ENCODE results near the gene PLCH1. TPM values are rescaled to one million over a fixed set of nuclear protein-coding genes. Genes with fewer than 3 reads are reported as not detected.
A peak's percentile ranks its signal among the peaks of the same experiment; 100 is the strongest.

PLCH1 gene
- total and polyA plus RNA-seq, 2 of the 13 experiments (the other 11 are each of a cell fraction or from before 2014, with no cell fraction given), result 2.0 to 3.0 TPM

- no peaks in the 10 kb centered on the region for H3K36me3 ChIP-seq (replicated peaks in 1 of 2; ENCODE audit: control insufficient read depth in 1 of 2, insufficient read depth in 2 of 2, low read length in 2 of 2)
- H4K20me1 ChIP-seq (ENCODE audit: insufficient read depth, low read length), result no peaks in the 10 kb centered on the region
- H3K79me2 ChIP-seq (ENCODE audit: insufficient read depth, low read length), result no peaks in the 10 kb centered on the region
- FAIRE-seq, result no peak
- peaks cover 65% of the 10 kb centered on the region for H3K4me1 ChIP-seq (ENCODE audit: insufficient read depth, low read length)
- ChIA-PET POLR2A (no interaction called here), CTCF (ENCODE audit: low intra/inter-chr PET ratio, low total read pairs) (interaction anchor here (0.6 kb wide), 1 partner anchor 30 kb away, joined by 3 read pairs; no protein-coding TSS in a partner anchor)
- BruUV-seq (replicated peaks), result no TSS peak
- no peaks in the 10 kb centered on the region for H3K9me3 ChIP-seq (ENCODE audit: low read length)
- 97% methylated on average over 5 of the region's 5 CpGs for WGBS (ENCODE audit: low lambda C conversion rate)
- no peak overlapping the region for H3K4me3 ChIP-seq (replicated peaks in 1 of 3; ENCODE audit: insufficient read depth in 1 of 3, low read depth in 2 of 3, low read length in 3 of 3)
- ATAC-seq, result no peak
- H3K4me2 ChIP-seq (ENCODE audit: low read depth, low read length), result no peak overlapping the region
- in situ Hi-C loops (cut with HindIII; ENCODE audit: extremely low pct_ligation_motif_present, low pct_unique_long_range_greater_than_20kb), result no loop called here
- H3K9ac ChIP-seq (ENCODE audit: insufficient read depth, low read depth, low read length), result no peak overlapping the region
- intact Hi-C loops (cut with micrococcal nuclease; ENCODE audit: unreplicated experiment), result no loop called here
- H3K27me3 ChIP-seq (ENCODE audit: control insufficient read depth in 1 of 2, insufficient read depth in 2 of 2, low read length in 2 of 2), result peaks cover 0 to 3% of the 10 kb centered on the region in 2 experiments; a peak in 2 of 5 replicates
- no peak overlapping the region for H3K27ac ChIP-seq (ENCODE audit: extremely low read length, insufficient read depth, low read length)
- no peak for DNase-seq (ENCODE audit: low spot score)
- no peak overlapping the region for H2AFZ ChIP-seq (ENCODE audit: low read length)
- TF ChIP-seq CEBPB (IDR thresholded peaks at IDR 0.05; ENCODE audit: borderline replicate concordance, low read depth, low read length) (peak; percentile 34; the same call in 1 of the 2 replicates), SMAD9 (CRISPR knock-in tag; IDR thresholded peaks at IDR 0.05) (no peak)
Measured at GRCh38 chr3:155742349-155742965, 2.4 kb downstream of the PLCH1 start.

GRCh38 chr3:155741603-155742002 is 3.3 kb downstream of the PLCH1 start:
- Histone ChIP-seq H3K79me2 (ENCODE audit: insufficient read depth, low read length) (no peaks in the 10 kb centered on the region), H3K27me3 (ENCODE audit: control insufficient read depth in 1 of 2, insufficient read depth in 2 of 2, low read length in 2 of 2) (peaks cover 0 to 3% of the 10 kb centered on the region in 2 experiments; a peak in 2 of 5 replicates), H3K4me2 (ENCODE audit: low read depth, low read length) (no peak overlapping the region), H3K4me3 (replicated peaks in 1 of 3; ENCODE audit: insufficient read depth in 1 of 3, low read depth in 2 of 3, low read length in 3 of 3) (no peak overlapping the region), H3K9me3 (ENCODE audit: low read length) (no peaks in the 10 kb centered on the region), H2AFZ (ENCODE audit: low read length) (no peak overlapping the region), H3K9ac (ENCODE audit: insufficient read depth, low read depth, low read length) (no peak overlapping the region), H4K20me1 (ENCODE audit: insufficient read depth, low read length) (no peaks in the 10 kb centered on the region), H3K27ac (ENCODE audit: extremely low read length, insufficient read depth, low read length) (no peak overlapping the region), H3K4me1 (ENCODE audit: insufficient read depth, low read length) (peaks cover 64% of the 10 kb centered on the region), H3K36me3 (replicated peaks in 1 of 2; ENCODE audit: control insufficient read depth in 1 of 2, insufficient read depth in 2 of 2, low read length in 2 of 2) (no peaks in the 10 kb centered on the region)
- BruUV-seq (replicated peaks), result no TSS peak
- intact Hi-C loops (cut with micrococcal nuclease; ENCODE audit: unreplicated experiment) (no loop called here), in situ Hi-C loops (cut with HindIII; ENCODE audit: extremely low pct_ligation_motif_present, low pct_unique_long_range_greater_than_20kb) (no loop called here)
- ChIA-PET POLR2A (no interaction called here), CTCF (ENCODE audit: low intra/inter-chr PET ratio, low total read pairs) (no interaction called here)
- no peak for TF ChIP-seq MBD4 (IDR thresholded peaks at IDR 0.05; ENCODE audit: borderline replicate concordance, low read length)
- TF ChIP-seq SNAPC2 (CRISPR knock-in tag; IDR thresholded peaks at IDR 0.05), result no peak
- no peak for TF ChIP-seq GPN1 (CRISPR knock-in tag; IDR thresholded peaks at IDR 0.05; ENCODE audit: borderline replicate concordance)
- TF ChIP-seq ZBTB33 (CRISPR knock-in tag; IDR thresholded peaks at IDR 0.05), result no peak
- no peak for TF ChIP-seq ZNF569 (CRISPR knock-in tag; IDR thresholded peaks at IDR 0.05; ENCODE audit: borderline replicate concordance)
- TF ChIP-seq ZNF761 (CRISPR knock-in tag; conservative IDR thresholded peaks at IDR 0.05), result no peak
- no peak for TF ChIP-seq ZNF724P (CRISPR knock-in tag; IDR thresholded peaks at IDR 0.05; ENCODE audit: borderline replicate concordance)
- no peak for TF ChIP-seq NFKBIZ (CRISPR knock-in tag; IDR thresholded peaks at IDR 0.05)
- TF ChIP-seq PCBP1 (IDR thresholded peaks at IDR 0.05; ENCODE audit: borderline replicate concordance, low read depth, low read length), result no peak
- no peak for TF ChIP-seq ZSCAN31 (CRISPR knock-in tag; IDR thresholded peaks at IDR 0.05; ENCODE audit: low read depth)
- no peak for TF ChIP-seq ZNF276 (CRISPR knock-in tag; IDR thresholded peaks at IDR 0.05; ENCODE audit: low read depth)
- TF ChIP-seq ZNF235 (CRISPR knock-in tag; IDR thresholded peaks at IDR 0.05; ENCODE audit: borderline replicate concordance), result no peak
- TF ChIP-seq ZFP41 (CRISPR knock-in tag; IDR thresholded peaks at IDR 0.05; ENCODE audit: borderline replicate concordance), result no peak
- FAIRE-seq, result no peak
- no peak for ATAC-seq
- DNase-seq (ENCODE audit: low spot score), result no peak

All from HepG2 (cell line).